Hepatocyte (in vitro differentiated cells): ENCODE data around the gene PAXIP1. TPM values are rescaled to one million over a fixed set of nuclear protein-coding genes. Genes with fewer than 3 reads are reported as not detected.
A peak's percentile ranks its signal among the peaks of the same experiment; 100 is the strongest.

Experiments used
- DNase-seq: peaks from one replicate; pipeline ENCODE4 v3.0.0-alpha.2; 2016; ENCODE audit warnings: low spot score
- H2AFZ ChIP-seq: fragments of 200-600 bp; sonication (generic); 2 replicates; pipeline ENCODE4 v1.6.0; 2016; ENCODE audit warnings: antibody characterized with exemption, mild to moderate bottlenecking
- H3K27ac ChIP-seq: fragments of 200-600 bp; sonication (generic); 2 replicates; pipeline ENCODE4 v1.5.1; 2016; ENCODE audit warnings: mild to moderate bottlenecking
- H3K27me3 ChIP-seq: fragments of 200-600 bp; sonication (generic); 2 replicates; pipeline ENCODE4 v1.6.1; 2016
- H3K36me3 ChIP-seq: fragments of 200-600 bp; sonication (generic); replicated peaks from 2 replicates; pipeline ENCODE4 v1.5.1; 2016; ENCODE audit warnings: low read depth; ENCODE audit not compliant: insufficient read depth
- H3K4me1 ChIP-seq: fragments of 200-600 bp; sonication (generic); 2 replicates; pipeline ENCODE4 v1.5.1; 2016; ENCODE audit warnings: mild to moderate bottlenecking, moderate library complexity; ENCODE audit not compliant: insufficient read depth
- H3K4me2 ChIP-seq: fragments of 200-600 bp; sonication (generic); 2 replicates; pipeline ENCODE4 v1.6.0; 2016
- H3K4me3 ChIP-seq: fragments of 200-600 bp; sonication (generic); 2 replicates; pipeline ENCODE4 v1.5.1; 2016; ENCODE audit warnings: mild to moderate bottlenecking
- H3K79me2 ChIP-seq: fragments of 200-600 bp; sonication (generic); 2 replicates; pipeline ENCODE4 v1.6.0; 2017; ENCODE audit warnings: mild to moderate bottlenecking
- H3K9me2 ChIP-seq: fragments of 200-600 bp; sonication (generic); replicated peaks from 2 replicates; pipeline ENCODE4 v1.6.0; 2017; ENCODE audit warnings: mild to moderate bottlenecking; ENCODE audit not compliant: insufficient read depth
- H3K9me3 ChIP-seq: fragments of 200-600 bp; sonication (generic); 2 replicates; pipeline ENCODE4 v1.5.1; 2016; ENCODE audit warnings: low read depth, mild to moderate bottlenecking
- H4K20me1 ChIP-seq: fragments of 200-600 bp; sonication (generic); 2 replicates; pipeline ENCODE4 v1.6.0; 2016; ENCODE audit warnings: mild to moderate bottlenecking; ENCODE audit not compliant: insufficient read depth, poor library complexity, severe bottlenecking
- CTCF ChIP-seq: fragments of 200-600 bp; sonication (generic); IDR thresholded peaks from 2 replicates; pipeline ENCODE4 v1.5.1; 2016; ENCODE audit warnings: antibody characterized with exemption, mild to moderate bottlenecking; ENCODE audit not compliant: poor library complexity
- EZH2 ChIP-seq: fragments of 200-600 bp; sonication (generic); IDR thresholded peaks from 2 replicates; pipeline ENCODE4 v1.6.1; 2016; ENCODE audit warnings: antibody characterized with exemption, mild to moderate bottlenecking, borderline replicate concordance
- EZH2phosphoT487 ChIP-seq: fragments of 200-600 bp; sonication (generic); IDR thresholded peaks from one replicate; pipeline ENCODE4 v1.6.1; 2018; ENCODE audit warnings: antibody characterized with exemption, mild to moderate bottlenecking, low read depth, moderate library complexity; ENCODE audit not compliant: unreplicated experiment, severe bottlenecking
- WGBS: methylation state at CpG from one replicate; pipeline ENCODE4 v1.1.6; 2016; ENCODE audit warnings: low lambda C conversion rate; ENCODE audit errors: missing lambda C conversion rate; 5-methylcytosine and 5-hydroxymethylcytosine counted together
- polyA plus RNA-seq: library from polyadenylated mRNA; unstranded; fragments of >200 nt; fragmentation: Nextera tagmentation; extraction: Ambion mirVana; gene quantifications from 2 replicates; pipeline ENCODE4 v1.2.1, GENCODE V29; 2016
- total RNA-seq: library from RNA; depleted of rRNA; stranded (reverse); fragments of >200 nt; gene quantifications from 2 replicates; pipeline ENCODE4 v1.2.3, GENCODE V29; 2014

PAXIP1 gene
- total and polyA plus RNA-seq, 2 experiments from 2014 or later = 4.5 to 12.2 TPM

GRCh38 chr7:154915600-154915999 lies 87.3 kb downstream of the PAXIP1 start:
- TF ChIP-seq EZH2phosphoT487 (no peak), CTCF (no peak), EZH2 (no peak)
- H4K20me1 ChIP-seq = no peaks in the 10 kb centered on the region
- 94% methylated on average over 4 of the region's 4 CpGs for WGBS
- H3K36me3 ChIP-seq = no peaks in the 10 kb centered on the region
- no peak overlapping the region for H3K27ac ChIP-seq
- DNase-seq = no peak
- no peak overlapping the region for H3K4me3 ChIP-seq
- H3K27me3 ChIP-seq = no peaks in the 10 kb centered on the region
- H3K79me2 ChIP-seq = no peaks in the 10 kb centered on the region
- H3K4me1 ChIP-seq = no peaks in the 10 kb centered on the region
- no peaks in the 10 kb centered on the region for H3K9me3 ChIP-seq
- H2AFZ ChIP-seq = no peak overlapping the region
- no peaks in the 10 kb centered on the region for H3K9me2 ChIP-seq
- H3K4me2 ChIP-seq = no peak overlapping the region

- TF ChIP-seq EZH2 (no peak), EZH2phosphoT487 (no peak)
- WGBS = 92% methylated on average over 18 of the region's 18 CpGs
- Histone ChIP-seq H3K4me1 (no peaks in the 10 kb centered on the region), H3K79me2 (no peaks in the 10 kb centered on the region), H3K4me2 (no peak overlapping the region), H3K9me2 (no peaks in the 10 kb centered on the region), H3K36me3 (no peaks in the 10 kb centered on the region), H3K9me3 (no peaks in the 10 kb centered on the region), H4K20me1 (no peaks in the 10 kb centered on the region), H3K27ac (no peak overlapping the region), H2AFZ (no peak overlapping the region), H3K4me3 (no peak overlapping the region), H3K27me3 (no peaks in the 10 kb centered on the region)
- no peak for DNase-seq
Observed at GRCh38 chr7:154914996-154915380, 87.9 kb downstream of the PAXIP1 start.

GRCh38 chr7:154914308-154914995 lies 88.5 kb downstream of the PAXIP1 start:
- Histone ChIP-seq H3K4me3 (no peak overlapping the region), H3K9me2 (no peaks in the 10 kb centered on the region), H3K4me2 (peak overlapping the region; percentile 59), H3K27me3 (no peaks in the 10 kb centered on the region), H2AFZ (no peak overlapping the region), H3K36me3 (no peaks in the 10 kb centered on the region), H4K20me1 (no peaks in the 10 kb centered on the region), H3K9me3 (no peaks in the 10 kb centered on the region), H3K79me2 (no peaks in the 10 kb centered on the region), H3K4me1 (no peaks in the 10 kb centered on the region), H3K27ac (no peak overlapping the region)
- DNase-seq = no peak
- TF ChIP-seq EZH2 (no peak), CTCF (no peak), EZH2phosphoT487 (no peak)
- 89% methylated on average over 35 of the region's 36 CpGs for WGBS

- H3K79me2 ChIP-seq = no peaks in the 10 kb centered on the region
- no peaks in the 10 kb centered on the region for H3K27me3 ChIP-seq
- H3K36me3 ChIP-seq = no peaks in the 10 kb centered on the region
- peak; percentile 91 for DNase-seq
- H3K4me1 ChIP-seq = no peaks in the 10 kb centered on the region
- no peak overlapping the region for H3K4me3 ChIP-seq
- H3K4me2 ChIP-seq = peak overlapping the region; percentile 59
- TF ChIP-seq CTCF (peak; percentile 93), EZH2 (no peak)
- H3K27ac ChIP-seq = no peak overlapping the region
- H4K20me1 ChIP-seq = no peaks in the 10 kb centered on the region
- no peaks in the 10 kb centered on the region for H3K9me3 ChIP-seq
- 38% methylated on average over 37 of the region's 43 CpGs for WGBS
- no peak overlapping the region for H2AFZ ChIP-seq
- H3K9me2 ChIP-seq = no peaks in the 10 kb centered on the region
Observed at GRCh38 chr7:154913638-154914307, 89.2 kb downstream of the PAXIP1 start.
